Stomach (tissue), 4 donors: Measurements from ENCODE around the gene CCNG2.

Experiments
- EP300 ChIP-seq: sonication (generic); formaldehyde crosslinking; IDR thresholded peaks from one replicate; pipeline ENCODE4 v1.6.1; 2017; ENCODE audit warnings: antibody characterized with exemption
- POLR2A ChIP-seq, 4 donors: fragments of 450-650 bp; IDR thresholded peaks; one replicate each; pipeline ENCODE4 v1.6.1; 2016; ENCODE audit warnings: antibody characterized with exemption in 4 of 4, control low read depth in 2 of 4, mild to moderate bottlenecking in 1 of 4, moderate library complexity in 1 of 4
- TF ChIP-seq, protein P1 (sequence below), 7 experiments: fragments of 450-650 bp in 4 of 7; fragments of 200-600 bp in 3 of 7; sonication (generic) in 3 of 7; IDR thresholded peaks; one replicate each; pipeline ENCODE4 v1.5.1; 2016 to 2019; ENCODE audit warnings: antibody characterized with exemption in 7 of 7, control low read depth in 2 of 7, mild to moderate bottlenecking in 1 of 7

DNA sequence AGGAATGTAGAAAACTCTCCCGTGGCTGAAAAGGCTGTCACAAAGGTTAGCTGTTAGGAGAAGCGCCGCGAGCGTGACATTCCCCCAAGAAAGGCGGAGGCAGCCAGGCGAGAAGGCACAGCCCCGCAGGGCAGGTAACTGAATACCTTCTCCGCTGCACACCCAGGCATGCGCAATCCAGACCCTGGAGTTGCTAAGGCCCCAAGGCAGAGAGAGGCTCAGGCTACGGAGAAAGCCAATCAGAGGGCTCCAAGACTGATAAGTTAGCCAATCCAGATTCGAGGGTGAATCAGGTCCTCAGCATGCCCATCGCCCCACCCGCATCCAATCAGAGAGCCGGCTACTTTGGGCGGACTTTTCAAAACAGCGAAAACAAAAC is 485 bp upstream of the CCNG2 start:
- TF ChIP-seq, protein P1, sequence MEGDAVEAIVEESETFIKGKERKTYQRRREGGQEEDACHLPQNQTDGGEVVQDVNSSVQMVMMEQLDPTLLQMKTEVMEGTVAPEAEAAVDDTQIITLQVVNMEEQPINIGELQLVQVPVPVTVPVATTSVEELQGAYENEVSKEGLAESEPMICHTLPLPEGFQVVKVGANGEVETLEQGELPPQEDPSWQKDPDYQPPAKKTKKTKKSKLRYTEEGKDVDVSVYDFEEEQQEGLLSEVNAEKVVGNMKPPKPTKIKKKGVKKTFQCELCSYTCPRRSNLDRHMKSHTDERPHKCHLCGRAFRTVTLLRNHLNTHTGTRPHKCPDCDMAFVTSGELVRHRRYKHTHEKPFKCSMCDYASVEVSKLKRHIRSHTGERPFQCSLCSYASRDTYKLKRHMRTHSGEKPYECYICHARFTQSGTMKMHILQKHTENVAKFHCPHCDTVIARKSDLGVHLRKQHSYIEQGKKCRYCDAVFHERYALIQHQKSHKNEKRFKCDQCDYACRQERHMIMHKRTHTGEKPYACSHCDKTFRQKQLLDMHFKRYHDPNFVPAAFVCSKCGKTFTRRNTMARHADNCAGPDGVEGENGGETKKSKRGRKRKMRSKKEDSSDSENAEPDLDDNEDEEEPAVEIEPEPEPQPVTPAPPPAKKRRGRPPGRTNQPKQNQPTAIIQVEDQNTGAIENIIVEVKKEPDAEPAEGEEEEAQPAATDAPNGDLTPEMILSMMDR (IDR thresholded peaks at IDR 0.05): no peak
- TF ChIP-seq EP300 (no peak), POLR2A (IDR thresholded peaks at IDR 0.05) (peak in 2 of 4 donors; percentile 20 to 38)
